Activated T-helper 1 cell treated with anti-CD3 and anti-CD28 coated beads, Interleukin-12 subunit alpha, Interleukin-12 subunit beta, Interleukin-2, Interleukin-4 antibody, amounts not matched to agents 30 ng/mL and 10 ng/mL and 1 ng/mL, durations not matched to agents 14 hours and 24 hours and 36 hours (primary cell): ENCODE results near the gene CCDC54. TPM values are rescaled to one million over a fixed set of nuclear protein-coding genes. Genes with fewer than 3 reads are reported as not detected.
"Not testable (repeated sequence)": the region's sequence is repeated elsewhere in the genome, so short reads cannot be mapped to it uniquely, and the experiment has no call there.

ENCODE experiments used
- DNase-seq: peaks from one replicate; pipeline ENCODE4 v3.0.0; 2021; ENCODE audit warnings: low spot score
- H3K27ac Mint-ChIP-seq: one replicate; pipeline ENCODE4 v1.8.0; 2021; ENCODE audit warnings: mild to moderate bottlenecking, mixed read lengths
- H3K27me3 Mint-ChIP-seq: one replicate; pipeline ENCODE4 v1.8.0; 2022; ENCODE audit warnings: mild to moderate bottlenecking, moderate library complexity, mixed read lengths; ENCODE audit not compliant: insufficient read depth
- H3K36me3 Mint-ChIP-seq: one replicate; pipeline ENCODE4 v1.8.0; 2021; ENCODE audit warnings: low read depth, mixed read lengths
- H3K4me1 Mint-ChIP-seq: one replicate; pipeline ENCODE4 v1.8.0; 2021; ENCODE audit warnings: low read depth, mixed read lengths
- H3K4me3 Mint-ChIP-seq: one replicate; pipeline ENCODE4 v1.8.0; 2021; ENCODE audit warnings: mild to moderate bottlenecking, moderate library complexity, mixed read lengths
- H3K9me3 Mint-ChIP-seq: one replicate; pipeline ENCODE4 v1.8.0; 2021; ENCODE audit warnings: mixed read lengths
- intact Hi-C: fragments of 100-400 bp; cut with micrococcal nuclease; formaldehyde crosslinking; loops from one replicate; pipeline ENCODE4 v1.15.1; 2024
- total RNA-seq: library from RNA; stranded (reverse); gene quantifications from 2 replicates; pipeline ENCODE4 v1.2.3, GENCODE V29; 2022

Gene CCDC54
- total RNA-seq = not detected in 2 replicates

DNA sequence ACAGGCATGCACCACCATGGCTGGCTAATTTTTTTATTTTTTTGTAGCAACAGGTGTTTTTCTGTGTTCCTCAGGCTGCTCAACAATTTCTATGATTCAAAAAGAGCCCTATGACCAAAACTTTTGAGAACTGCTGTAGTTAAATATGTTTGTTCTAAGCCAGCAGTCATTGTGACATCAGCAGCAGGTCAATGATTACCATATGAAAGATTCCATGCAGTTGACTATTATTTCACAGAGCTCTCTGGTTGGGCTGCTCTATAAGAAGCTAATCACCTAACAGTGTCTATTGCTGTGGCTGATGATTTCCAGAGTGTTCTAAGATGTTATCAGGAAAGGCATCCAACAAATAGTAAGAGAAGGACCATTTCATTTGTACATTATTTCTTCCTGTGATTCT lies at the start of gene CCDC54:
Gene CCDC54, plus strand, starts transcription at position 289 of the 400 bp plus-strand sequence. CDS start 149 bp downstream, outside the sequence.
- H3K4me3 Mint-ChIP-seq = no peak within 1 kb of the TSS
- no peaks in the 10 kb centered on the region for H3K4me1 Mint-ChIP-seq
- H3K27ac Mint-ChIP-seq = no peak within 1 kb of the TSS
- H3K9me3 Mint-ChIP-seq = no peaks in the 10 kb centered on the region
- no peak for DNase-seq
- H3K27me3 Mint-ChIP-seq = peaks cover 18% of the 10 kb centered on the region
- H3K36me3 Mint-ChIP-seq = no peaks in the 10 kb centered on the region
- intact Hi-C loops = no loop called here

GRCh38 chr3:107328069-107328468 lies 49.2 kb upstream of the CCDC54 start:
- Mint-ChIP-seq H3K27me3 (peaks cover 3% of the 10 kb centered on the region), H3K4me1 (no peaks in the 10 kb centered on the region), H3K9me3 (no peaks in the 10 kb centered on the region), H3K4me3 (no peak overlapping the region), H3K27ac (no peak overlapping the region), H3K36me3 (no peaks in the 10 kb centered on the region)
- DNase-seq = no peak
- intact Hi-C loops = no loop called here

GRCh38 chr3:107329088-107329487 lies 48.2 kb upstream of the CCDC54 start:
- Mint-ChIP-seq H3K27me3 (peaks cover 3% of the 10 kb centered on the region), H3K9me3 (no peaks in the 10 kb centered on the region), H3K4me1 (no peaks in the 10 kb centered on the region)

DNA sequence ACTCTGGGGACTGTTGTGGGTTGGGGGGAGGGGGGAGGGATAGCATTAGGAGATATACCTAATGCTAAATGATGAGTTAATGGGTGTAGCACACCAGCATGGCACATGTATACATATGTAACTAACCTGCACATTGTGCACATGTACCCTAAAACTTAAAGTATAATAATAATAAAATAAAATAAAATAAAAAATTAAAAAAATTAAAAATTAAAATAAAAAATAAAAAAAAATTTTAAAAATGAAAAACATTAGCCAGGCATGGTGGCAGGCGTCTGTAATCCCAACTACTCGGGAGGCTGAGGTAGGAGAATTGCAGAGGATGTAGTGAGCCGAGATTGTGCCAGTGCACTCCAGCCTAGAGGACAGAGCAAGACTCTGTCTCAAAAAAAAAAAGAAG lies 37.5 kb upstream of the CCDC54 start:
- DNase-seq, intact Hi-C loops, H3K27ac Mint-ChIP-seq, H3K9me3 Mint-ChIP-seq, H3K36me3 Mint-ChIP-seq, H3K4me3 Mint-ChIP-seq, H3K4me1 Mint-ChIP-seq, H3K27me3 Mint-ChIP-seq: not testable (repeated sequence)

More at GRCh38 chr3:107329088-107329487, 48.2 kb upstream of the CCDC54 start:
- no peak overlapping the region for H3K27ac Mint-ChIP-seq
- H3K36me3 Mint-ChIP-seq = no peaks in the 10 kb centered on the region
- intact Hi-C loops = no loop called here
- DNase-seq = no peak
- H3K4me3 Mint-ChIP-seq = no peak overlapping the region

- H3K27me3 Mint-ChIP-seq = no peaks in the 10 kb centered on the region
- no peak overlapping the region for H3K4me3 Mint-ChIP-seq
- H3K4me1 Mint-ChIP-seq = no peaks in the 10 kb centered on the region
- H3K36me3 Mint-ChIP-seq = no peaks in the 10 kb centered on the region
- no peak for DNase-seq
- H3K9me3 Mint-ChIP-seq = no peaks in the 10 kb centered on the region
- H3K27ac Mint-ChIP-seq = no peak overlapping the region
- intact Hi-C loops = no loop called here
Observed at GRCh38 chr3:107344722-107345121, 32.5 kb upstream of the CCDC54 start.

- no peaks in the 10 kb centered on the region for H3K27me3 Mint-ChIP-seq
- no peaks in the 10 kb centered on the region for H3K4me1 Mint-ChIP-seq
- no peak overlapping the region for H3K27ac Mint-ChIP-seq
- no peaks in the 10 kb centered on the region for H3K9me3 Mint-ChIP-seq
- no peak overlapping the region for H3K4me3 Mint-ChIP-seq
- no peak for DNase-seq
- no peaks in the 10 kb centered on the region for H3K36me3 Mint-ChIP-seq
- intact Hi-C loops = no loop called here
Observed at GRCh38 chr3:107345822-107346405, 31.3 kb upstream of the CCDC54 start.

DNA sequence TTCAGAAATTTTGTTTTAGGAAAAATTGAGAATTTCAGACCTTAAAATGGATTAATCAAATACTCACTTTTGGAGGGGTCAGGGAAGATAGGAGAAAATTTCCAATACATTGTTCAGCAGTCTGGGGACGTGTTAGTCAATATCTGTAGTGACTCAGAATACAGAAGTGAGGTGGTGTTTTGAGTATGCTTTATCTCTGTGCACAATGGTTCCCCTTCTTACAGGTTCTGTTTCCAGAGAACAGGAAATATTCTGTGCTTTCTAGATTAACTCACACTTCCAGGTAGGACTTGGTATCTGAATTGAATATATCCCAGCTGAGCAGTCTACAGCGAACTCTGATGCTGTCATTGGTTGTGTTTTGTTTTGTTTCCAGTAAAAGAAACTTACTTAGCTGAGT lies 30.7 kb upstream of the CCDC54 start:
- Mint-ChIP-seq H3K36me3 (no peaks in the 10 kb centered on the region), H3K27ac (no peak overlapping the region), H3K27me3 (peaks cover 3% of the 10 kb centered on the region), H3K9me3 (no peaks in the 10 kb centered on the region), H3K4me1 (no peaks in the 10 kb centered on the region), H3K4me3 (no peak overlapping the region)
- intact Hi-C loops = no loop called here
- no peak for DNase-seq

DNA sequence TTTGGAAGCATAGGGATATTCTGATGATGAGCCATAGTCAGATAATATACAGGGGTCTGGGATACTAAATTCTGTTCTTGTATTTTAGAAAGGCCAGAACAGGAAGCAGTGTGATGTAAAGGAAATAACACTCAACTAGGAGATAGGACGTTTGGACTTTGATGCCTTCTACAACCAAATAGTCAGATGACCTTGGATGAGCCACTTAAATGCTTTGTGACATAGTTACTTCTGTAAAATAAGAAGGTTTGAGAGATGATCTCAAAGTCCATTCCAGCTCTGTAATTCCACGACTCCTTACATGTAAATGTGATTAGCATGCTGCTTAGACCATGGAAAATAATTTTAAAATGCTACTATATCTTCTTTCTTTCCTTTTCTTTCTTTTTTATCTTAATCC lies 29.5 kb upstream of the CCDC54 start:
- no peak for DNase-seq
- Mint-ChIP-seq H3K9me3 (no peaks in the 10 kb centered on the region), H3K36me3 (no peaks in the 10 kb centered on the region), H3K4me3 (no peak overlapping the region), H3K27ac (no peak overlapping the region), H3K4me1 (no peaks in the 10 kb centered on the region), H3K27me3 (peaks cover 3% of the 10 kb centered on the region)
- intact Hi-C loops = no loop called here

GRCh38 chr3:107356706-107357105 lies 20.5 kb upstream of the CCDC54 start:
- Mint-ChIP-seq H3K27ac (no peak overlapping the region), H3K27me3 (no peaks in the 10 kb centered on the region), H3K4me1 (no peaks in the 10 kb centered on the region), H3K9me3 (no peaks in the 10 kb centered on the region), H3K4me3 (no peak overlapping the region), H3K36me3 (no peaks in the 10 kb centered on the region)
- intact Hi-C loops = no loop called here
- DNase-seq = no peak

- intact Hi-C loops = no loop called here
- Mint-ChIP-seq H3K36me3 (no peaks in the 10 kb centered on the region), H3K4me1 (no peaks in the 10 kb centered on the region), H3K27me3 (peaks cover 6% of the 10 kb centered on the region), H3K4me3 (no peak overlapping the region), H3K9me3 (no peaks in the 10 kb centered on the region), H3K27ac (no peak overlapping the region)
- no peak for DNase-seq
Observed at GRCh38 chr3:107361633-107362032, 15.6 kb upstream of the CCDC54 start.

GRCh38 chr3:107365051-107365450 lies 12.2 kb upstream of the CCDC54 start:
- no peaks in the 10 kb centered on the region for H3K4me1 Mint-ChIP-seq
- no peak overlapping the region for H3K4me3 Mint-ChIP-seq
- no peaks in the 10 kb centered on the region for H3K9me3 Mint-ChIP-seq
- intact Hi-C loops = no loop called here
- DNase-seq = no peak
- peaks cover 7% of the 10 kb centered on the region for H3K27me3 Mint-ChIP-seq
- no peaks in the 10 kb centered on the region for H3K36me3 Mint-ChIP-seq
- H3K27ac Mint-ChIP-seq = no peak overlapping the region

GRCh38 chr3:107366766-107367165 lies 10.5 kb upstream of the CCDC54 start:
- Mint-ChIP-seq H3K27me3 (peaks cover 11% of the 10 kb centered on the region), H3K9me3 (no peaks in the 10 kb centered on the region), H3K27ac (no peak overlapping the region), H3K4me3 (no peak overlapping the region), H3K36me3 (no peaks in the 10 kb centered on the region), H3K4me1 (no peaks in the 10 kb centered on the region)
- intact Hi-C loops = no loop called here
- DNase-seq = no peak

- no peak overlapping the region for H3K4me3 Mint-ChIP-seq
- no peak for DNase-seq
- no peak overlapping the region for H3K27ac Mint-ChIP-seq
- no peaks in the 10 kb centered on the region for H3K9me3 Mint-ChIP-seq
- H3K27me3 Mint-ChIP-seq = peaks cover 11% of the 10 kb centered on the region
- H3K36me3 Mint-ChIP-seq = no peaks in the 10 kb centered on the region
- H3K4me1 Mint-ChIP-seq = no peaks in the 10 kb centered on the region
- intact Hi-C loops = no loop called here
Observed at GRCh38 chr3:107367353-107367752, 9.9 kb upstream of the CCDC54 start.
